Endothelial cell of umbilical vein (primary cell): Measurements from ENCODE around the gene SAFB. TPM values are rescaled to one million over a fixed set of nuclear protein-coding genes. Genes with fewer than 3 reads are reported as not detected.

ENCODE experiments used
- BruUV-seq: library from RNA; stranded (reverse); fragments of 400-500 nt; replicated peaks from 2 replicates; lab custom pipeline; 2021; lab: Mats Ljungman, UMichigan
- CTCF ChIA-PET: fragments of 300-600, 350-600 bp; sonication (Branson Sonifier 250); formaldehyde crosslinking; loops from one replicate; lab custom pipeline; 2021; ENCODE audit warnings: antibody characterized with exemption, inconsistent platforms; lab: Charles Lee
- POLR2A ChIA-PET: fragments of 300-600, 350-600 bp; sonication (Branson Sonifier 250); formaldehyde crosslinking; loops from one replicate; lab custom pipeline; 2021; ENCODE audit warnings: antibody characterized with exemption, inconsistent platforms; lab: Charles Lee
- DNase-seq: peaks from one replicate; pipeline ENCODE4 v3.0.0-alpha.2; 2011; ENCODE audit warnings: low read depth, low spot score
- FAIRE-seq: peaks from 2 replicates; lab custom pipeline; 2011; peaks lifted over from hg19 to GRCh38; lab: Jason Lieb, UNC
- H2AFZ ChIP-seq: 2 replicates; pipeline ENCODE4 v1.6.0; 2012; ENCODE audit warnings: low read depth, low read length, control low read depth, inconsistent platforms
- H3K27ac ChIP-seq: 2 replicates; pipeline ENCODE4 v1.5.1; 2011; ENCODE audit warnings: low read depth, mild to moderate bottlenecking, control low read depth, low read length, moderate library complexity; ENCODE audit not compliant: insufficient read depth
- H3K27me3 ChIP-seq, 2 experiments: 2 replicates each; pipeline versions ENCODE4 v1.6.0 to v1.6.1; 2011; ENCODE audit warnings: low read length in 2 of 2, mixed read lengths in 1 of 2; ENCODE audit not compliant: control insufficient read depth in 2 of 2, insufficient read depth in 2 of 2
- H3K36me3 ChIP-seq, 2 experiments: 2 replicates in 1 of 2; 3 replicates in 1 of 2; pipeline ENCODE4 v1.5.1; 2011; ENCODE audit warnings: low read length in 2 of 2, mild to moderate bottlenecking in 1 of 2, moderate library complexity in 1 of 2; ENCODE audit not compliant: control insufficient read depth in 2 of 2, insufficient read depth in 2 of 2; ENCODE audit errors: extremely low read depth in 1 of 2
- H3K4me1 ChIP-seq: 3 replicates; pipeline ENCODE4 v1.5.1; 2011; ENCODE audit warnings: mild to moderate bottlenecking, low read length; ENCODE audit not compliant: control insufficient read depth, insufficient read depth; ENCODE audit errors: extremely low read depth
- H3K4me2 ChIP-seq: 2 replicates; pipeline ENCODE4 v1.6.1; 2011; ENCODE audit warnings: low read length, control low read depth, mixed read lengths; ENCODE audit not compliant: insufficient read depth
- H3K4me3 ChIP-seq, 3 experiments: fragments of 200-600 bp in 1 of 3; sonication (generic), shearing (Covaris generic) in 1 of 3; replicated peaks in 1 of 3; 2 replicates each; pipeline ENCODE4 v1.5.1; 2011 to 2016; ENCODE audit warnings: control low read depth in 3 of 3, low read length in 3 of 3, mild to moderate bottlenecking in 2 of 3, inconsistent platforms in 1 of 3, low read depth in 1 of 3, moderate library complexity in 1 of 3; ENCODE audit not compliant: insufficient read depth in 1 of 3
- H3K79me2 ChIP-seq: 2 replicates; pipeline ENCODE4 v1.6.0; 2012; ENCODE audit warnings: low read length, inconsistent platforms; ENCODE audit not compliant: control insufficient read depth, insufficient read depth
- H3K9ac ChIP-seq: replicated peaks from 2 replicates; pipeline ENCODE3; 2011; ENCODE audit warnings: low read length, control low read depth; ENCODE audit not compliant: insufficient read depth; ENCODE audit errors: extremely low read depth
- H3K9me1 ChIP-seq: replicated peaks from 3 replicates; pipeline ENCODE4 v1.6.0; 2011; ENCODE audit warnings: mild to moderate bottlenecking, low read length; ENCODE audit not compliant: control insufficient read depth, insufficient read depth; ENCODE audit errors: extremely low read depth
- H3K9me3 ChIP-seq: replicated peaks from 2 replicates; pipeline ENCODE4 v1.5.1; 2012; ENCODE audit warnings: low read length, inconsistent platforms; ENCODE audit not compliant: control insufficient read depth, insufficient read depth
- H4K20me1 ChIP-seq: replicated peaks from 2 replicates; pipeline ENCODE3; 2011; ENCODE audit warnings: mild to moderate bottlenecking, low read length; ENCODE audit not compliant: control insufficient read depth, insufficient read depth; ENCODE audit errors: extremely low read depth
- CTCF ChIP-seq, 2 donors: IDR thresholded peaks; 1 replicate in 1 of 2; 2 replicates in 1 of 2; pipeline ENCODE4 v1.5.1; 2011; ENCODE audit warnings: low read length in 2 of 2, mild to moderate bottlenecking in 2 of 2, moderate library complexity in 2 of 2, control low read depth in 1 of 2, inconsistent platforms in 1 of 2, low read depth in 1 of 2; ENCODE audit not compliant: insufficient read depth in 1 of 2; ENCODE audit errors: extremely low read depth in 1 of 2
- EZH2 ChIP-seq: IDR thresholded peaks from 2 replicates; pipeline ENCODE4 v1.6.1; 2012; ENCODE audit warnings: borderline replicate concordance, low read depth, mild to moderate bottlenecking, moderate library complexity, low read length, inconsistent platforms; ENCODE audit not compliant: severe bottlenecking
- FOS ChIP-seq: IDR thresholded peaks from 2 replicates; pipeline ENCODE4 v1.6.1; 2011; ENCODE audit warnings: mild to moderate bottlenecking, low read length, moderate library complexity, borderline replicate concordance; ENCODE audit not compliant: insufficient read depth
- GATA2 ChIP-seq: IDR thresholded peaks from 2 replicates; pipeline ENCODE4 v1.7.0; 2011; ENCODE audit warnings: low read depth, mild to moderate bottlenecking, moderate library complexity, mixed read lengths, low read length; ENCODE audit not compliant: insufficient read length, insufficient read depth
- JUN ChIP-seq: IDR thresholded peaks from 2 replicates; pipeline ENCODE4 v1.6.1; 2011; ENCODE audit warnings: borderline replicate concordance, low read depth; ENCODE audit not compliant: insufficient read length, insufficient read depth
- MYC ChIP-seq: IDR thresholded peaks from one replicate; pipeline ENCODE4 v1.6.1; 2011; ENCODE audit warnings: mild to moderate bottlenecking, low read depth, low read length
- POLR2A ChIP-seq: IDR thresholded peaks from 2 replicates; pipeline ENCODE4 v1.6.1; 2012; ENCODE audit warnings: low read depth, mild to moderate bottlenecking, control low read depth, low read length
- POLR2AphosphoS5 ChIP-seq: IDR thresholded peaks from 2 replicates; pipeline ENCODE4 v1.6.1; 2012; ENCODE audit warnings: low read depth, mild to moderate bottlenecking, control low read depth, low read length, moderate library complexity; ENCODE audit not compliant: insufficient read depth
- dilution Hi-C: fragments of 300-500 bp; cut with MboI; formaldehyde crosslinking; loops from one replicate; pipeline ENCODE4 v1.15.0; 2019; ENCODE audit warnings: low sequenced_read_pairs; ENCODE audit not compliant: extremely low pct_ligation_motif_present
- intact Hi-C: fragments of 100-400 bp; cut with micrococcal nuclease; formaldehyde crosslinking; loops from one replicate; pipeline ENCODE4 v1.10.0; 2022
- polyA plus RNA-seq, 4 experiments: library from polyadenylated mRNA; depleted of rRNA in 3 of 4; stranded (reverse) in 3 of 4; unstranded in 1 of 4; fragments of >200 nt; gene quantifications; 2 replicates each; pipeline versions ENCODE4 v1.2.1 to v1.2.3, GENCODE V29; 2011 to 2012; ENCODE audit warnings: missing spikeins in 1 of 4
- total RNA-seq: library from RNA; stranded (reverse); gene quantifications from 2 replicates; pipeline ENCODE4 v1.2.3, GENCODE V29; 2021
- TF ChIP-seq, protein P1 (sequence below): IDR thresholded peaks from 2 replicates; pipeline ENCODE4 v1.6.1; 2011; ENCODE audit not compliant: insufficient read depth, insufficient read length

SAFB gene
- total and polyA plus RNA-seq, 2 donors (not counting 3 experiments of a cell fraction or from before 2014, with no cell fraction given): 44.7 to 109 TPM

- no peak overlapping the region for H3K9ac ChIP-seq
- FAIRE-seq (no peak), DNase-seq (no peak)
- H3K79me2 ChIP-seq: peaks cover 12% of the 10 kb centered on the region
- no peaks in the 10 kb centered on the region for H3K27me3 ChIP-seq
- no peaks in the 10 kb centered on the region for H4K20me1 ChIP-seq
- peak overlapping the region in 1 of 3 experiments; percentile 49 for H3K4me3 ChIP-seq
- peak overlapping the region; percentile 43 for H3K4me2 ChIP-seq
- TF ChIP-seq FOS (no peak), MYC (no peak), GATA2 (no peak), POLR2AphosphoS5 (no peak), POLR2A (no peak), JUN (no peak), CTCF (IDR thresholded peaks at IDR 0.05; ENCODE audit: extremely low read depth in 1 of 2, insufficient read depth in 1 of 2, low read depth in 1 of 2, low read length in 2 of 2) (no peak), EZH2 (no peak)
- TF ChIP-seq, protein P1, sequence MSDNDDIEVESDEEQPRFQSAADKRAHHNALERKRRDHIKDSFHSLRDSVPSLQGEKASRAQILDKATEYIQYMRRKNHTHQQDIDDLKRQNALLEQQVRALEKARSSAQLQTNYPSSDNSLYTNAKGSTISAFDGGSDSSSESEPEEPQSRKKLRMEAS: no peak
- ChIA-PET POLR2A (no interaction called here), CTCF (interaction anchor here (1.1 to 1.6 kb wide), 3 partner anchors 10 to 52 kb away, joined by 3 to 11 read pairs (median 4); partner anchors contain the start of genes CATSPERD and LONP1)
- H3K4me1 ChIP-seq: no peaks in the 10 kb centered on the region
- BruUV-seq: no TSS peak
- intact Hi-C loops: no loop called here
- H2AFZ ChIP-seq: peak overlapping the region; percentile 77
- no peak overlapping the region for H3K27ac ChIP-seq
- no peaks in the 10 kb centered on the region for H3K36me3 ChIP-seq
- no peaks in the 10 kb centered on the region for H3K9me3 ChIP-seq
- dilution Hi-C loops: no loop called here
- H3K9me1 ChIP-seq: no peaks in the 10 kb centered on the region
Measured at GRCh38 chr19:5686326-5686646, 63.4 kb downstream of the SAFB start.
